HG02840 (cell line): ENCODE results near the gene TINAGL1.

ENCODE experiments used
- ATAC-seq: cut with Tn5 transposase; IDR thresholded peaks from one replicate; pipeline ENCODE4 v1.9.1; 2021; ENCODE audit warnings: mild to moderate bottlenecking, moderate library complexity, moderate number of reproducible peaks; ENCODE audit not compliant: unreplicated experiment, low FRiP score

TINAGL1 gene

DNA sequence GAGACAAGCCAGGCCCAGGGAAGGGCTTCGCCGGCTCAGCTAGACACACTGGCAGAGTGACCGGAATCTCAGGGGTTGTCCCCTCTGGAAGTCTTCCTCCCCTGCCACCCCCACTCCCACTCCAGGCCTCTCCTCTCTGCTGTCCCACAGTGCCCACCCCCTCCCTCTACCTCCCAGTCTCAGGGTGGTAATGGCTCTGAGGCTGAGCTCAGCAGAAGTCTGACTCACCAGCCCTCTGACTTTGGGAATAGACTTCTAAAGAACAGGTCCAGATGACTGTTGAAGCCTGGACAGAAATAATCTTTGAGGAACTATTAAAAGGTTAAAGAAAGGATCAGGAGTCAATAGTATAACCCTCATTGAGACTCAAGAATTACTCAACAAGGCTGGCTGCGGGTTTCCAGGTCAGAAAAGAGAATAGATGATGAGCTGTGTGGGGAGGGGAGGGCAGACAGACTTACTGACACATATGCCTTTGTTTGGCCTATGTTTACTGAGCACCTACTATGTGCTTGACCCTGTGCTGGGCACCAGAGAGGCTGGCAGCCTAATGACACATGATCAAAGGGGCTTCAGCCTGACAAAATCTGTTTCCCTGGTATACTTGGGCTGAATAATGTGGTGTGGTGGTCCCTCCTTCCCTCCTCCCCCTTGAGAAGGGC is 49.4 kb downstream of the TINAGL1 start:
- no peak for ATAC-seq

DNA sequence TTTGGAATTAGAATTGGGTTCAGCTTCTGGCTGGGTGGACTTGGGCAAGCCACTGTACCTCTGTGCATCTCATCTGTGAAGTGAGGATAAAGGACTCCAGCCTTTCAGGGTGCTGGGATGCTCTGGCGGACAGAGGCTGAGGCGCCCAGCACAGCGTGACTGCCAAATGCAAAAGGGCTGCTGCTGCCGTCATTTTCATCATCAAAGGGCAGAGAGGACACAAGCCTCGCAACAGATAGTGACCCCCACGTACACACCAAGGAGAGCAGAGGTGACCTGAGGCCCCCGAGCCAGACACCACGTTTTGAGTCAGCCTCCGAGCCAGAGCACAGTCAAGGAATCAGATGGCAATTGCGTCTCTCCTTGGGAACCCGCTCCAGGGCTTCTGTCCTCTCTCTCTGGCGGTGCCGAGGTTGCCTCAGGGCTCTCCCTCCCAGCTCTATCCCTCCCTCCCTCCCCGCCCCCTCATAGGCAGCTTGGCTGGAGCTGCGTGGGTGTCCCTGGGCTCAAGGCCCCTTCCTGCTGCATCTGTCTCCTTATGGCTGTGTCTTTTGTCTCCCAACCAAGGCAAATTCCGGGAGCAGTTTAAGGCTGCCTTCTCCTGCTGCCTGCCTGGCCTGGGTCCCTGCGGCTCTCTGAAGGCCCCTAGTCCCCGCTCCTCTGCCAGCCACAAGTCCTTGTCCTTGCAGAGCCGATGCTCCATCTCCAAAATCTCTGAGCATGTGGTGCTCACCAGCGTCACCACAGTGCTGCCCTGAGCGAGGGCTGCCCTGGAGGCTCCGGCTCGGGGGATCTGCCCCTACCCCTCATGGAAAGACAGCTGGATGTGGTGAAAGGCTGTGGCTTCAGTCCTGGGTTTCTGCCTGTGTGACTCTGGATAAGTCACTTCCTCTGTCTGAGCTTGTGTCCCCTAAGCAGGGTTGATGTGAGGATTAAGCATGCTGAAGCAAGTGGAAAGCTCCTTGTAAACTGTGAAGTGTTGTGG is 50.2 kb downstream of the TINAGL1 start:
- no peak for ATAC-seq

DNA sequence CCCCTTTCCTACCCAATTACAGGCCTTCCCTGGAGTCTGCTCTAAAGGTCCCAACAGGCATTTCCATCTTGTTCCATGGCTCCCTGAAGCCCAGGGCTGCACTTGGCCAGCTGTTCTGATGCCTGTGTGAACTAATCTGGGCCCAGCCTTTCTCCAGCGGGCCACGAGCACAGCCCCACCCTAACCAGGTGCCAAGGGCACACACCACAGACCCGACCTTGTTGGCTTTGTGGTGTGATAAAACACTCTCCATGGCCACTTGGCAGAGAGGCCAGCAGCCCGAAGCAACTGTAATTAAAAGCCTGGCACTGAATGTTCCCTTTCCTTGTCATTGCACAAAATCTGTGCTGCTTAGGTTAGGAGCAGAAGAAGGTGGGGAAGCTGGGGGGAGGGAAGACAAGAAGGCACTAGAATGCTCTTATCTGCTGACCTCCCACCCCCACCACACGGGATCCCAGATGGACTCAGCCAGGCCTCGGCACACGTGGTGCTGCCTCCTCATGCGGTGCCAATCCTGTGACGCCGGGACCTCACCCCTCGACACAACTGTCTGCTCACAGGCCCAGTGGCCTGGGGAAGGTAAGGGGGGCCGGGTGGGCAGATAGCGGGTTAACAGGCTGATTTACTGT is 51.1 kb downstream of the TINAGL1 start:
- ATAC-seq, result no peak

GRCh38 chr1:31627930-31628559 is 51.7 kb downstream of the TINAGL1 start:
- no peak for ATAC-seq

DNA sequence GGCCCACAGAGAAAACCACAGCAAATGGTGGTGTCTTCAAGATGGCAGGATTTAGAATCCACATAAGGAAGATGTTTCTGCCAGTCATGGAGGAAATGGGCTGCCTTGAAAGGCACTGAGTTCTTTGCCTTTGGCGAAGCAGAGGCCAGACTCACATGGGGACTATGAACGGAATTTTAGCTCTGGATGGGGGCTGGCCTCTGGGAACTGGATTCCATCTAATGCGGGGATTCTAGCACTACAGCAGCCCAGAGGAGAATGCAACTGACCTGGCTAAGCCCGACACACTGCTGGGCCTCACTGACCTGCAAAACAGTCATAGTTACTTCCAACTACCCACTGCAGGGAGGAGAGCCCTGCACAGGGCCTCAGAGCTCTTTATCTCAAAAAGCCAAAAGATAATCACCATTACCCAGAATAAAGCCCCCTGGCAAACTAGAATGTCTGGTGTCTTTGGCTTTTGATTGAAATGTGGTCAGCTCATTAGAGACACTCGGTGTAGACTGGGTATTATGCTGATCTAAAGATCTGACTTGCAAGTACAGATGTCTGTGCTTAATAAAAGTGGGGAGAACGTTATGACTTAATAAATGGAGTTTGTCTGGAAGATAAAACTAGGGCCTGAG is 52.7 kb downstream of the TINAGL1 start:
- ATAC-seq, result no peak

GRCh38 chr1:31632649-31633048 is 56.3 kb downstream of the TINAGL1 start:
- ATAC-seq, result no peak

GRCh38 chr1:31633117-31633516 is 56.8 kb downstream of the TINAGL1 start:
- no peak for ATAC-seq
